Liver (tissue), 9 donors: ENCODE results near the gene TMTC2. TPM values are rescaled to one million over a fixed set of nuclear protein-coding genes. Genes with fewer than 3 reads are reported as not detected.

Source experiments
- DNase-seq: peaks from one replicate; pipeline ENCODE4 v3.0.0-alpha.2; 2017; ENCODE audit warnings: low spot score
- H3K27ac ChIP-seq, 2 donors: one replicate each; pipeline ENCODE4 v1.7.0; 2013; ENCODE audit warnings: inconsistent platforms in 2 of 2, low read length in 2 of 2, control low read depth in 1 of 2, low read depth in 1 of 2, mild to moderate bottlenecking in 1 of 2
- H3K27me3 ChIP-seq, 4 donors: one replicate each; pipeline versions ENCODE4 v1.6.1 to v1.7.0; 2013; ENCODE audit warnings: low read length in 3 of 4, inconsistent platforms in 1 of 4, mild to moderate bottlenecking in 1 of 4, moderate library complexity in 1 of 4; ENCODE audit not compliant: control insufficient read depth in 4 of 4, insufficient read depth in 4 of 4
- H3K36me3 ChIP-seq, 4 donors: one replicate each; pipeline versions ENCODE4 v1.6.1 to v1.7.0; 2013; ENCODE audit warnings: low read length in 3 of 4, mild to moderate bottlenecking in 3 of 4, low read depth in 1 of 4, moderate library complexity in 1 of 4; ENCODE audit not compliant: control insufficient read depth in 4 of 4, insufficient read depth in 3 of 4
- H3K4me1 ChIP-seq, 4 donors: one replicate each; pipeline versions ENCODE4 v1.6.1 to v1.7.0; 2013; ENCODE audit warnings: low read length in 3 of 4, mild to moderate bottlenecking in 3 of 4, moderate library complexity in 1 of 4; ENCODE audit not compliant: control insufficient read depth in 4 of 4, insufficient read depth in 4 of 4
- H3K4me3 ChIP-seq, 3 donors: one replicate each; pipeline versions ENCODE4 v1.6.1 to v1.7.0; 2013; ENCODE audit warnings: low read length in 3 of 3, control low read depth in 1 of 3, low read depth in 1 of 3, mild to moderate bottlenecking in 1 of 3
- H3K9ac ChIP-seq, 2 donors: one replicate each; pipeline ENCODE4 v1.7.0; 2013; ENCODE audit warnings: low read length in 2 of 2, mild to moderate bottlenecking in 2 of 2, moderate library complexity in 2 of 2, control low read depth in 1 of 2, low read depth in 1 of 2
- H3K9me3 ChIP-seq, 4 donors: one replicate each; pipeline versions ENCODE4 v1.6.1 to v1.7.0; 2013; ENCODE audit warnings: low read length in 3 of 4; ENCODE audit not compliant: control insufficient read depth in 4 of 4
- ATF3 ChIP-seq: IDR thresholded peaks from 2 replicates; pipeline ENCODE4 v1.6.1; 2016; ENCODE audit warnings: antibody characterized with exemption
- EGR1 ChIP-seq, 2 donors: IDR thresholded peaks; 2 replicates each; pipeline ENCODE4 v1.6.1; 2016 to 2018; ENCODE audit warnings: antibody characterized with exemption in 2 of 2, low read depth in 2 of 2
- FOXA2 ChIP-seq: IDR thresholded peaks from 2 replicates; pipeline ENCODE4 v1.6.1; 2016; ENCODE audit warnings: antibody characterized with exemption
- GABPA ChIP-seq, 2 donors: IDR thresholded peaks in 1 of 2; conservative IDR thresholded peaks in 1 of 2; 2 replicates each; pipeline ENCODE4 v1.6.1; 2016; ENCODE audit warnings: antibody characterized with exemption in 2 of 2, mild to moderate bottlenecking in 1 of 2, moderate library complexity in 1 of 2
- HNF4A ChIP-seq, 2 donors: conservative IDR thresholded peaks; 2 replicates each; pipeline ENCODE4 v1.6.1; 2016; ENCODE audit warnings: antibody characterized with exemption in 2 of 2, mild to moderate bottlenecking in 2 of 2
- HNF4G ChIP-seq: IDR thresholded peaks from 2 replicates; pipeline ENCODE4 v1.6.1; 2016; ENCODE audit warnings: antibody characterized with exemption
- JUND ChIP-seq, 2 donors: IDR thresholded peaks; 2 replicates each; pipeline ENCODE4 v1.6.1; 2016; ENCODE audit warnings: antibody characterized with exemption in 2 of 2
- NR2F2 ChIP-seq: IDR thresholded peaks from 2 replicates; pipeline ENCODE4 v1.6.1; 2016; ENCODE audit warnings: antibody characterized with exemption
- RAD21 ChIP-seq, 2 donors: IDR thresholded peaks; 2 replicates each; pipeline ENCODE4 v1.6.1; 2016; ENCODE audit warnings: antibody characterized with exemption in 2 of 2, mild to moderate bottlenecking in 2 of 2
- REST ChIP-seq: IDR thresholded peaks from 2 replicates; pipeline ENCODE4 v1.6.1; 2016; ENCODE audit warnings: antibody characterized with exemption, mild to moderate bottlenecking
- RXRA ChIP-seq, 2 donors: IDR thresholded peaks; 2 replicates each; pipeline ENCODE4 v1.6.1; 2017 to 2018; ENCODE audit warnings: antibody characterized with exemption in 2 of 2, mild to moderate bottlenecking in 1 of 2
- SP1 ChIP-seq: IDR thresholded peaks from 2 replicates; pipeline ENCODE4 v1.6.1; 2018; ENCODE audit warnings: antibody characterized with exemption, mild to moderate bottlenecking
- TAF1 ChIP-seq: conservative IDR thresholded peaks from 2 replicates; pipeline ENCODE4 v1.6.1; 2016; ENCODE audit warnings: antibody characterized with exemption, mild to moderate bottlenecking
- YY1 ChIP-seq: IDR thresholded peaks from 2 replicates; pipeline ENCODE4 v1.6.1; 2016; ENCODE audit warnings: antibody characterized with exemption, mild to moderate bottlenecking
- WGBS: extraction: QIAGEN DNeasy Blood & Tissue Kit; methylation state at CpG from one replicate; pipeline ENCODE4 v1.1.7; 2013; 5-methylcytosine and 5-hydroxymethylcytosine counted together
- polyA plus RNA-seq, 2 donors: library from polyadenylated mRNA; stranded (reverse) in 1 of 2; unstranded in 1 of 2; fragments of 200-250 nt in 1 of 2; fragments of >200 nt in 1 of 2; fragmentation: Nextera tagmentation in 1 of 2; extraction: Ambion mirVana in 1 of 2; gene quantifications; one replicate each; pipeline versions ENCODE4 v1.2.1 to v1.2.3, GENCODE V29; 2013 to 2015
- total RNA-seq, 2 donors: library from RNA; depleted of rRNA; stranded (reverse); fragments of >200 nt; gene quantifications; one replicate each; pipeline ENCODE4 v1.2.3, GENCODE V29; 2014
- TF ChIP-seq, protein P1 (sequence below): fragments of 150-350 bp; IDR thresholded peaks from 2 replicates; pipeline ENCODE4 v1.5.1; 2017; ENCODE audit warnings: improper control_type of control experiment, low read depth, low read length; ENCODE audit not compliant: missing input control
- TF ChIP-seq, protein P2 (sequence below): IDR thresholded peaks from 2 replicates; pipeline ENCODE4 v1.6.1; 2016; ENCODE audit warnings: antibody characterized with exemption
- TF ChIP-seq, protein P3 (sequence below): IDR thresholded peaks from 2 replicates; pipeline ENCODE4 v1.6.1; 2016; ENCODE audit warnings: antibody characterized with exemption
- donor health status: healthy.
- donor health status: healthy.
- donor health status: healthy.
- donor health status: healthy.
- donor health status: healthy.

Gene TMTC2
- total and polyA plus RNA-seq, 4 donors = 0.36 to 3.0 (median 0.61) TPM

- Histone ChIP-seq H3K27me3 (no peaks in the 10 kb centered on the region), H3K4me1 (no peaks in the 10 kb centered on the region), H3K4me3 (no peak overlapping the region), H3K9me3 (no peaks in the 10 kb centered on the region), H3K27ac (no peak overlapping the region), H3K36me3 (no peaks in the 10 kb centered on the region), H3K9ac (no peak overlapping the region)
- TF ChIP-seq ATF3 (no peak), GABPA (IDR thresholded peaks at IDR 0.05 in 1 of 2, conservative IDR thresholded peaks at IDR 0.05 in 1 of 2) (no peak), EGR1 (IDR thresholded peaks at IDR 0.05; ENCODE audit: low read depth in 2 of 2) (no peak), FOXA2 (no peak), RAD21 (IDR thresholded peaks at IDR 0.05) (no peak), YY1 (no peak), REST (no peak), SP1 (no peak), TAF1 (no peak), HNF4A (conservative IDR thresholded peaks at IDR 0.05) (no peak), NR2F2 (no peak), JUND (IDR thresholded peaks at IDR 0.05) (no peak), RXRA (IDR thresholded peaks at IDR 0.05) (no peak)
- TF ChIP-seq, protein P1, sequence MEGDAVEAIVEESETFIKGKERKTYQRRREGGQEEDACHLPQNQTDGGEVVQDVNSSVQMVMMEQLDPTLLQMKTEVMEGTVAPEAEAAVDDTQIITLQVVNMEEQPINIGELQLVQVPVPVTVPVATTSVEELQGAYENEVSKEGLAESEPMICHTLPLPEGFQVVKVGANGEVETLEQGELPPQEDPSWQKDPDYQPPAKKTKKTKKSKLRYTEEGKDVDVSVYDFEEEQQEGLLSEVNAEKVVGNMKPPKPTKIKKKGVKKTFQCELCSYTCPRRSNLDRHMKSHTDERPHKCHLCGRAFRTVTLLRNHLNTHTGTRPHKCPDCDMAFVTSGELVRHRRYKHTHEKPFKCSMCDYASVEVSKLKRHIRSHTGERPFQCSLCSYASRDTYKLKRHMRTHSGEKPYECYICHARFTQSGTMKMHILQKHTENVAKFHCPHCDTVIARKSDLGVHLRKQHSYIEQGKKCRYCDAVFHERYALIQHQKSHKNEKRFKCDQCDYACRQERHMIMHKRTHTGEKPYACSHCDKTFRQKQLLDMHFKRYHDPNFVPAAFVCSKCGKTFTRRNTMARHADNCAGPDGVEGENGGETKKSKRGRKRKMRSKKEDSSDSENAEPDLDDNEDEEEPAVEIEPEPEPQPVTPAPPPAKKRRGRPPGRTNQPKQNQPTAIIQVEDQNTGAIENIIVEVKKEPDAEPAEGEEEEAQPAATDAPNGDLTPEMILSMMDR = no peak
- TF ChIP-seq, protein P2, sequence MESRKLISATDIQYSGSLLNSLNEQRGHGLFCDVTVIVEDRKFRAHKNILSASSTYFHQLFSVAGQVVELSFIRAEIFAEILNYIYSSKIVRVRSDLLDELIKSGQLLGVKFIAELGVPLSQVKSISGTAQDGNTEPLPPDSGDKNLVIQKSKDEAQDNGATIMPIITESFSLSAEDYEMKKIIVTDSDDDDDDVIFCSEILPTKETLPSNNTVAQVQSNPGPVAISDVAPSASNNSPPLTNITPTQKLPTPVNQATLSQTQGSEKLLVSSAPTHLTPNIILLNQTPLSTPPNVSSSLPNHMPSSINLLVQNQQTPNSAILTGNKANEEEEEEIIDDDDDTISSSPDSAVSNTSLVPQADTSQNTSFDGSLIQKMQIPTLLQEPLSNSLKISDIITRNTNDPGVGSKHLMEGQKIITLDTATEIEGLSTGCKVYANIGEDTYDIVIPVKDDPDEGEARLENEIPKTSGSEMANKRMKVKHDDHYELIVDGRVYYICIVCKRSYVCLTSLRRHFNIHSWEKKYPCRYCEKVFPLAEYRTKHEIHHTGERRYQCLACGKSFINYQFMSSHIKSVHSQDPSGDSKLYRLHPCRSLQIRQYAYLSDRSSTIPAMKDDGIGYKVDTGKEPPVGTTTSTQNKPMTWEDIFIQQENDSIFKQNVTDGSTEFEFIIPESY = no peak
- TF ChIP-seq, protein P3, sequence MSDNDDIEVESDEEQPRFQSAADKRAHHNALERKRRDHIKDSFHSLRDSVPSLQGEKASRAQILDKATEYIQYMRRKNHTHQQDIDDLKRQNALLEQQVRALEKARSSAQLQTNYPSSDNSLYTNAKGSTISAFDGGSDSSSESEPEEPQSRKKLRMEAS = no peak
- 83% methylated on average over 1 of the region's 1 CpG for WGBS
- DNase-seq = no peak
Measured at GRCh38 chr12:82981150-82981549, 294.4 kb downstream of the TMTC2 start.

DNA sequence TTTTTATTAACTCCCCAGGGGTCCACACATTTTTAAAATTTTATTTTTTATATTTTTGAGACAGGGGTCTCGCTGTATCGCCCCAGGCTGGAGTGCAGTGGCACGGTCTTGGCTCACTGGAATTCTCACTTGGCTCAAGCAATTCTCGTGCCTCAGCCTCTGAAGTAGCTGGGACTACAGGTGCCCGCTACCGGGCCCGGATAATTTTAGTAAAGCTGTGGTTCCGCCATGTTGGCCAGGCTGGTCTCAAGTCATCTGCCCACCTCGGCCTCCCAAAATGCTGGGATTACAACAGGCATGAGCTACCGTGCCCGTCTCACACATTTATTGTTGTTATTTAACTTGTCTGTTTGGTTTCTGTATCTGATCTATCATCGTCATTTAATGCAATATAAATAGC, 307.4 kb downstream of the TMTC2 start:
- Histone ChIP-seq H3K9ac (no peak overlapping the region), H3K27me3 (no peaks in the 10 kb centered on the region), H3K27ac (no peak overlapping the region), H3K4me3 (no peak overlapping the region), H3K9me3 (no peaks in the 10 kb centered on the region), H3K36me3 (no peaks in the 10 kb centered on the region), H3K4me1 (peaks cover 0 to 5% (median 0%) of the 10 kb centered on the region in 4 donors)
- DNase-seq = no peak
- WGBS = 95% methylated on average over 12 of the region's 12 CpGs
- TF ChIP-seq NR2F2 (no peak), HNF4G (no peak), JUND (IDR thresholded peaks at IDR 0.05) (no peak), HNF4A (conservative IDR thresholded peaks at IDR 0.05) (no peak), ATF3 (no peak), GABPA (IDR thresholded peaks at IDR 0.05 in 1 of 2, conservative IDR thresholded peaks at IDR 0.05 in 1 of 2) (no peak)
